ENCODE data around the gene CD226.

Gene CD226

DNA sequence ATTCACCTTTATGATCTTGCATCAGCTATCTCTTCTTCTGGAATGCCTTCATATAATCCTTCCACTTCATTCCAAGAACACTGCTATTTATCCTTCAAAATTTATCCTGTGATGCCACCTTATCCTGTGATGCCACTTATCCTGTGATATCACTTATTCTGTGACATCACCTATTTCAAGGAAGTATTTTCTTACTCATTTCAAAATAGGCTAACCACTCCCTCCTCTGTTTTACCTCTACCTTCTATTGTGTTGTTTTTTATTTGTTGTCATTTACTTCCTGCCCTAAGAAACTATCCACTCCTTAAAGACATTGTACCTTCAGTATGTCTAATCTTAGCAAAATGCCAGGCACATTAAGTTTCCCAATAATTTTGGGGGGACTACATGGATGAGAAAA lies 38.8 kb downstream of the CD226 start:
- no peak for TF ChIP-seq GLIS3 (CRISPR knock-in tag; IDR thresholded peaks at IDR 0.05)
- no peak for TF ChIP-seq ISL1 (CRISPR knock-in tag; IDR thresholded peaks at IDR 0.05)
- no peak for TF ChIP-seq ZNF8 (CRISPR knock-in tag; IDR thresholded peaks at IDR 0.05)
- TF ChIP-seq, protein P1, sequence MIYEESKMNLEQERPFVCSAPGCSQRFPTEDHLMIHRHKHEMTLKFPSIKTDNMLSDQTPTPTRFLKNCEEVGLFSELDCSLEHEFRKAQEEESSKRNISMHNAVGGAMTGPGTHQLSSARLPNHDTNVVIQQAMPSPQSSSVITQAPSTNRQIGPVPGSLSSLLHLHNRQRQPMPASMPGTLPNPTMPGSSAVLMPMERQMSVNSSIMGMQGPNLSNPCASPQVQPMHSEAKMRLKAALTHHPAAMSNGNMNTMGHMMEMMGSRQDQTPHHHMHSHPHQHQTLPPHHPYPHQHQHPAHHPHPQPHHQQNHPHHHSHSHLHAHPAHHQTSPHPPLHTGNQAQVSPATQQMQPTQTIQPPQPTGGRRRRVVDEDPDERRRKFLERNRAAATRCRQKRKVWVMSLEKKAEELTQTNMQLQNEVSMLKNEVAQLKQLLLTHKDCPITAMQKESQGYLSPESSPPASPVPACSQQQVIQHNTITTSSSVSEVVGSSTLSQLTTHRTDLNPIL (CRISPR knock-in tag; IDR thresholded peaks at IDR 0.05; ENCODE audit: low read depth): no peak
- TF ChIP-seq ESRRG (CRISPR knock-in tag; IDR thresholded peaks at IDR 0.05): no peak
- no peak for TF ChIP-seq ZFP3 (CRISPR knock-in tag; IDR thresholded peaks at IDR 0.05)
- TF ChIP-seq SNAI2 (CRISPR knock-in tag; IDR thresholded peaks at IDR 0.05): no peak
- no peak for TF ChIP-seq RARB (CRISPR knock-in tag; IDR thresholded peaks at IDR 0.05)
- TF ChIP-seq, protein P2, sequence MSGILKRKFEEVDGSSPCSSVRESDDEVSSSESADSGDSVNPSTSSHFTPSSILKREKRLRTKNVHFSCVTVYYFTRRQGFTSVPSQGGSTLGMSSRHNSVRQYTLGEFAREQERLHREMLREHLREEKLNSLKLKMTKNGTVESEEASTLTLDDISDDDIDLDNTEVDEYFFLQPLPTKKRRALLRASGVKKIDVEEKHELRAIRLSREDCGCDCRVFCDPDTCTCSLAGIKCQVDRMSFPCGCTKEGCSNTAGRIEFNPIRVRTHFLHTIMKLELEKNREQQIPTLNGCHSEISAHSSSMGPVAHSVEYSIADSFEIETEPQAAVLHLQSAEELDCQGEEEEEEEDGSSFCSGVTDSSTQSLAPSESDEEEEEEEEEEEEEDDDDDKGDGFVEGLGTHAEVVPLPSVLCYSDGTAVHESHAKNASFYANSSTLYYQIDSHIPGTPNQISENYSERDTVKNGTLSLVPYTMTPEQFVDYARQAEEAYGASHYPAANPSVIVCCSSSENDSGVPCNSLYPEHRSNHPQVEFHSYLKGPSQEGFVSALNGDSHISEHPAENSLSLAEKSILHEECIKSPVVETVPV (CRISPR knock-in tag; IDR thresholded peaks at IDR 0.05): no peak
- TF ChIP-seq CSDC2 (CRISPR knock-in tag; IDR thresholded peaks at IDR 0.05): no peak
- TF ChIP-seq TOX (CRISPR knock-in tag; IDR thresholded peaks at IDR 0.05; ENCODE audit: borderline replicate concordance): no peak
- TF ChIP-seq PPARA (CRISPR knock-in tag; IDR thresholded peaks at IDR 0.05; ENCODE audit: borderline replicate concordance): no peak
- no peak for TF ChIP-seq ZNF70 (CRISPR knock-in tag; IDR thresholded peaks at IDR 0.05)
- TF ChIP-seq POU6F1 (CRISPR knock-in tag; IDR thresholded peaks at IDR 0.05; ENCODE audit: borderline replicate concordance, low read depth): no peak
- no peak for ATAC-seq

DNA sequence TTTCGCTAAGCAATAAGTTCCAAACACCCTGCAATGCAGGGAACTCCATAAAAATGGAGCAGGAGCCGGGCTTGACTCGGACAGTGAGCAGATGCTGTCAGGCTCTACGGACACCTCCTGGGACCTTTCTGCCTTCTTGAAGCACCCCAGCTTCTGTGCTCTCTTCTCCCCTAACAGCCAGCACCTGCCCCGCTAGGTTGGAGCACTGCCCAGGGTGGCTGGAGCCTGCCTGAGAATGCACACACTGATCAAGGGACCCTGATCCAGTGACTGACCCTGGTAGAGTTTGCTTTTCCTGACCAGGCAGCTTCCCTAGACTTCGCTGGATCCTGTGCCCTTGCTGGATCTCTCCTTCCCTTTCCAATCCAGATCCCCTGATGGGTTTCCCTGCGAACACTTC lies 40.9 kb downstream of the CD226 start:
- ATAC-seq: no peak
- no peak for TF ChIP-seq TCF4 (CRISPR knock-in tag; IDR thresholded peaks at IDR 0.05; ENCODE audit: borderline replicate concordance)
- TF ChIP-seq PPARA (CRISPR knock-in tag; IDR thresholded peaks at IDR 0.05; ENCODE audit: borderline replicate concordance): no peak
- no peak for TF ChIP-seq SNAI2 (CRISPR knock-in tag; IDR thresholded peaks at IDR 0.05)
- no peak for TF ChIP-seq BACH2 (CRISPR knock-in tag; IDR thresholded peaks at IDR 0.05; ENCODE audit: borderline replicate concordance)
- TF ChIP-seq ZFP30 (CRISPR knock-in tag; IDR thresholded peaks at IDR 0.05): no peak
- TF ChIP-seq ESRRG (CRISPR knock-in tag; IDR thresholded peaks at IDR 0.05): no peak
- TF ChIP-seq ZC3H10 (CRISPR knock-in tag; IDR thresholded peaks at IDR 0.05): no peak
- no peak for TF ChIP-seq GLIS3 (CRISPR knock-in tag; IDR thresholded peaks at IDR 0.05)
- no peak for TF ChIP-seq RARB (CRISPR knock-in tag; IDR thresholded peaks at IDR 0.05)
- no peak for TF ChIP-seq OSR1 (CRISPR knock-in tag; IDR thresholded peaks at IDR 0.05)
- TF ChIP-seq TOX (CRISPR knock-in tag; IDR thresholded peaks at IDR 0.05; ENCODE audit: borderline replicate concordance): no peak
- no peak for TF ChIP-seq ISL1 (CRISPR knock-in tag; IDR thresholded peaks at IDR 0.05)
- TF ChIP-seq CSDC2 (CRISPR knock-in tag; IDR thresholded peaks at IDR 0.05): no peak
- no peak for TF ChIP-seq ZNF565 (CRISPR knock-in tag; conservative IDR thresholded peaks at IDR 0.05; ENCODE audit: low read depth)
- TF ChIP-seq, protein P2 (CRISPR knock-in tag; IDR thresholded peaks at IDR 0.05): no peak
- no peak for TF ChIP-seq ZNF8 (CRISPR knock-in tag; IDR thresholded peaks at IDR 0.05)
- TF ChIP-seq ARNTL (CRISPR knock-in tag; IDR thresholded peaks at IDR 0.05; ENCODE audit: borderline replicate concordance, low read depth): no peak

DNA sequence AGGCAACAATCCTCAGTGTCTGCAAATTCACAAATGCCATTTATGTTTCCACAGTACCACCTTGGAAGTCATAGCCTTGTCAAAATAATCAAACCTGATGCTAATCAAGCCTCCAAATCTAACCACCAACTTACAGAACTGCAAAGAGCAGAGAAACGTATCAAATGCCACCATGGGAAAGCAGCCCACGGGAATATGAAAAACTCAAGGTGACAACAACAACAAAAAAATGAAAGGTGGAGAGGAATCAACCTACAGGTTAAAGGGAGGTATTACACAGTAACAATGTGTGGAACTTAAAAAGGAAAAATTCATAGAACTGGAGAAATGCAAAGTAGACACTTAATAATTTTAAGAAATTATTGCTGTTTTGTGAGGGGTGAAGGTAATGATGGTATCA lies 46.7 kb downstream of the CD226 start:
- TF ChIP-seq ESRRG (CRISPR knock-in tag; IDR thresholded peaks at IDR 0.05): no peak
- no peak for TF ChIP-seq SNAI2 (CRISPR knock-in tag; IDR thresholded peaks at IDR 0.05)
- TF ChIP-seq ARNTL (CRISPR knock-in tag; IDR thresholded peaks at IDR 0.05; ENCODE audit: borderline replicate concordance, low read depth): no peak
- TF ChIP-seq, protein P3, sequence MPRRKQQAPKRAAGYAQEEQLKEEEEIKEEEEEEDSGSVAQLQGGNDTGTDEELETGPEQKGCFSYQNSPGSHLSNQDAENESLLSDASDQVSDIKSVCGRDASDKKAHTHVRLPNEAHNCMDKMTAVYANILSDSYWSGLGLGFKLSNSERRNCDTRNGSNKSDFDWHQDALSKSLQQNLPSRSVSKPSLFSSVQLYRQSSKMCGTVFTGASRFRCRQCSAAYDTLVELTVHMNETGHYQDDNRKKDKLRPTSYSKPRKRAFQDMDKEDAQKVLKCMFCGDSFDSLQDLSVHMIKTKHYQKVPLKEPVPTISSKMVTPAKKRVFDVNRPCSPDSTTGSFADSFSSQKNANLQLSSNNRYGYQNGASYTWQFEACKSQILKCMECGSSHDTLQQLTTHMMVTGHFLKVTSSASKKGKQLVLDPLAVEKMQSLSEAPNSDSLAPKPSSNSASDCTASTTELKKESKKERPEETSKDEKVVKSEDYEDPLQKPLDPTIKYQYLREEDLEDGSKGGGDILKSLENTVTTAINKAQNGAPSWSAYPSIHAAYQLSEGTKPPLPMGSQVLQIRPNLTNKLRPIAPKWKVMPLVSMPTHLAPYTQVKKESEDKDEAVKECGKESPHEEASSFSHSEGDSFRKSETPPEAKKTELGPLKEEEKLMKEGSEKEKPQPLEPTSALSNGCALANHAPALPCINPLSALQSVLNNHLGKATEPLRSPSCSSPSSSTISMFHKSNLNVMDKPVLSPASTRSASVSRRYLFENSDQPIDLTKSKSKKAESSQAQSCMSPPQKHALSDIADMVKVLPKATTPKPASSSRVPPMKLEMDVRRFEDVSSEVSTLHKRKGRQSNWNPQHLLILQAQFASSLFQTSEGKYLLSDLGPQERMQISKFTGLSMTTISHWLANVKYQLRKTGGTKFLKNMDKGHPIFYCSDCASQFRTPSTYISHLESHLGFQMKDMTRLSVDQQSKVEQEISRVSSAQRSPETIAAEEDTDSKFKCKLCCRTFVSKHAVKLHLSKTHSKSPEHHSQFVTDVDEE (CRISPR knock-in tag; IDR thresholded peaks at IDR 0.05): no peak
- TF ChIP-seq POU6F1 (CRISPR knock-in tag; IDR thresholded peaks at IDR 0.05; ENCODE audit: borderline replicate concordance, low read depth): no peak
- TF ChIP-seq ZNF70 (CRISPR knock-in tag; IDR thresholded peaks at IDR 0.05): no peak
- TF ChIP-seq PATZ1 (CRISPR knock-in tag; IDR thresholded peaks at IDR 0.05; ENCODE audit: borderline replicate concordance): no peak
- no peak for TF ChIP-seq PPARA (CRISPR knock-in tag; IDR thresholded peaks at IDR 0.05; ENCODE audit: borderline replicate concordance)
- TF ChIP-seq, protein P1 (CRISPR knock-in tag; IDR thresholded peaks at IDR 0.05; ENCODE audit: low read depth): no peak
- no peak for TF ChIP-seq OSR1 (CRISPR knock-in tag; IDR thresholded peaks at IDR 0.05)
- TF ChIP-seq GLIS3 (CRISPR knock-in tag; IDR thresholded peaks at IDR 0.05): no peak
- no peak for TF ChIP-seq ZFP3 (CRISPR knock-in tag; IDR thresholded peaks at IDR 0.05)
- TF ChIP-seq BACH2 (CRISPR knock-in tag; IDR thresholded peaks at IDR 0.05; ENCODE audit: borderline replicate concordance): no peak
- ATAC-seq: no peak
